OCI-LY3 (cell line): Measurements from ENCODE around the gene OSBPL7.

Experiments used
- H2AFZ ChIP-seq: fragments of 200-600, 300-600 bp; shearing (Covaris generic); 2 replicates; pipeline ENCODE4 v1.6.0; 2014; ENCODE audit warnings: antibody characterized with exemption, low read depth, low read length
- H3K27ac ChIP-seq: fragments of 200-600, 300-600 bp; sonication (generic); 2 replicates; pipeline ENCODE4 v1.5.1; 2014; ENCODE audit warnings: mild to moderate bottlenecking, low read length, moderate library complexity, mixed read lengths
- H3K27me3 ChIP-seq: fragments of 200-600, 300-600 bp; sonication (generic); 2 replicates; pipeline ENCODE4 v1.6.1; 2014; ENCODE audit warnings: low read depth, low read length, mixed read lengths
- H3K36me3 ChIP-seq: fragments of 200-600, 300-600 bp; sonication (generic); replicated peaks from 2 replicates; pipeline ENCODE3; 2014; ENCODE audit warnings: low read depth, low read length, mixed read lengths
- H3K4me1 ChIP-seq: fragments of 300-600, 200-600 bp; sonication (generic); 2 replicates; pipeline ENCODE4 v1.6.1; 2014; ENCODE audit warnings: low read length, mixed read lengths
- H3K4me2 ChIP-seq: fragments of 200-600, 300-600 bp; sonication (generic); 2 replicates; pipeline ENCODE4 v1.6.1; 2014; ENCODE audit warnings: low read length, mixed read lengths
- H3K4me3 ChIP-seq: fragments of 300-600, 200-600 bp; sonication (generic); 2 replicates; pipeline ENCODE4 v1.5.1; 2014; ENCODE audit warnings: antibody characterized with exemption, mild to moderate bottlenecking, low read length, moderate library complexity
- H3K79me2 ChIP-seq: fragments of 300-600, 200-600 bp; shearing (Covaris generic); 2 replicates; pipeline ENCODE4 v1.6.1; 2014; ENCODE audit warnings: mild to moderate bottlenecking, low read length, mixed read lengths
- H3K9ac ChIP-seq: fragments of 300-600, 200-600 bp; shearing (Covaris generic); 2 replicates; pipeline ENCODE4 v1.6.0; 2014; ENCODE audit warnings: mild to moderate bottlenecking, low read length, moderate library complexity
- H3K9me3 ChIP-seq: fragments of 200-600, 300-600 bp; shearing (Covaris generic); 2 replicates; pipeline ENCODE4 v1.6.1; 2014; ENCODE audit warnings: low read length, mixed read lengths; ENCODE audit not compliant: insufficient read depth
- H4K20me1 ChIP-seq: fragments of 200-600, 300-600 bp; sonication (generic); 2 replicates; pipeline ENCODE4 v1.6.1; 2016; ENCODE audit warnings: low read length, mixed read lengths; ENCODE audit not compliant: insufficient read depth
- EZH2phosphoT487 ChIP-seq: fragments of 200-600 bp; shearing (Covaris generic); IDR thresholded peaks from 2 replicates; pipeline ENCODE4 v1.6.1; 2018; ENCODE audit warnings: antibody characterized with exemption, mixed run types, low read depth
- TF ChIP-seq, protein P1 (sequence below): fragments of 200-600, 300-600 bp; sonication (generic); IDR thresholded peaks from 2 replicates; pipeline ENCODE4 v1.5.1; 2014; ENCODE audit warnings: antibody characterized with exemption, low read length, low read depth

The OSBPL7 gene

DNA sequence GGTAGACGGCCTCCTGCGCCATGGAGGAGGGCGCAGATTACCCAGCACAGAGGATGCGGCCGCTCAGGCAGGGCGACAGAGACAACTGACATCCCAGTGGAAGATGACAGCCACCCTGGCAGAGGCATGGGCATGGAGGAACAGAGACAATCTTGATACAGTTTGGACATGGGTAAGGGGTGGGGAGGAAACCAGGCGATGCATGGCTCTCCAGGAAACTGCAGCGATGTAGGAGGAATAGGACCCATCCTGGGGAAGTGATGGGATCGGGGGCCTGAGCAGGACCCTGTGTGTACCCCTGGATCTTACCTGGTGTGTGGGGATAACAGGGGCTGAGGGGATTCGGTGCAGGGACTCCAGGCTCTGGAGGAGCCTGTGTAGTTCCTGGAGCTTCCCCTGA is 4.6 kb downstream of the OSBPL7 start:
- Histone ChIP-seq H3K4me2 (no peak overlapping the region), H3K79me2 (no peaks in the 10 kb centered on the region), H3K4me3 (no peak overlapping the region), H3K27me3 (no peaks in the 10 kb centered on the region), H2AFZ (no peak overlapping the region), H3K4me1 (peaks cover 14% of the 10 kb centered on the region), H3K27ac (no peak overlapping the region), H3K9me3 (no peaks in the 10 kb centered on the region), H3K36me3 (no peaks in the 10 kb centered on the region), H4K20me1 (no peaks in the 10 kb centered on the region), H3K9ac (no peak overlapping the region)
- TF ChIP-seq EZH2phosphoT487 = no peak
- TF ChIP-seq, protein P1, sequence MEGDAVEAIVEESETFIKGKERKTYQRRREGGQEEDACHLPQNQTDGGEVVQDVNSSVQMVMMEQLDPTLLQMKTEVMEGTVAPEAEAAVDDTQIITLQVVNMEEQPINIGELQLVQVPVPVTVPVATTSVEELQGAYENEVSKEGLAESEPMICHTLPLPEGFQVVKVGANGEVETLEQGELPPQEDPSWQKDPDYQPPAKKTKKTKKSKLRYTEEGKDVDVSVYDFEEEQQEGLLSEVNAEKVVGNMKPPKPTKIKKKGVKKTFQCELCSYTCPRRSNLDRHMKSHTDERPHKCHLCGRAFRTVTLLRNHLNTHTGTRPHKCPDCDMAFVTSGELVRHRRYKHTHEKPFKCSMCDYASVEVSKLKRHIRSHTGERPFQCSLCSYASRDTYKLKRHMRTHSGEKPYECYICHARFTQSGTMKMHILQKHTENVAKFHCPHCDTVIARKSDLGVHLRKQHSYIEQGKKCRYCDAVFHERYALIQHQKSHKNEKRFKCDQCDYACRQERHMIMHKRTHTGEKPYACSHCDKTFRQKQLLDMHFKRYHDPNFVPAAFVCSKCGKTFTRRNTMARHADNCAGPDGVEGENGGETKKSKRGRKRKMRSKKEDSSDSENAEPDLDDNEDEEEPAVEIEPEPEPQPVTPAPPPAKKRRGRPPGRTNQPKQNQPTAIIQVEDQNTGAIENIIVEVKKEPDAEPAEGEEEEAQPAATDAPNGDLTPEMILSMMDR = no peak

DNA sequence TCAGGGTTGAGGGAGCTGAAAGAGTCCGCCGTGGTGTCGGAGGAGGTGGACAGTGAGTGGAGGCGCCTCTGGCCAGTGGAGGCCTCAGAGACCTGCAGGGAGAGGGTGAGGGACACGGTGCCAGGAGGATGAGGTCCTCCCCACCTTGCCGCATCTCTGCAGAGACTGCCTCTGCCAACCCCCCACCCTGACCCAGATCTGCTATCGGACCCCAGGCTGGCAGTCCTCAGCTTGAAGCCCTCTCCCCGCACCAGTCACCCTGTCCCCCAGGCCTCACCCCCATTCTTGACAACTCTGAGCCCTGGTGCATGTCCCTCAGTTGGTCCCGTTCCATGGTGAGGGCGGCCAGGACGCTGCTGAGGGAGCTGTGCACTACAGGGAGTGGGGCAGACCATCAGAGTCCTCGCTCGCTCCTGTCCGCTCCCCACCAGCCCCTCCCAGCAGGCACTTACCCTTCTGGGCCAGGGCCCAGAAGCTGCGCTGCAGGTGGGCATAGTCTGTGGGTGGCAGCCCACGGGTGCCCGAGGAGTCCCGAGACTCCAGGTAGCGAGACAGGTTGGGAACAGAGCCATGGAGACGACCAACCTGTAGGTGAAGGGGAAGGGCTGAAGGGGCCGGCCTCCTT is 5.4 kb downstream of the OSBPL7 start:
- H3K36me3 ChIP-seq = no peaks in the 10 kb centered on the region
- no peaks in the 10 kb centered on the region for H3K79me2 ChIP-seq
- H4K20me1 ChIP-seq = no peaks in the 10 kb centered on the region
- peaks cover 12% of the 10 kb centered on the region; the same call in 1 of the 2 replicates for H3K4me1 ChIP-seq
- no peak overlapping the region for H3K4me3 ChIP-seq
- H3K27me3 ChIP-seq = no peaks in the 10 kb centered on the region
- H3K9ac ChIP-seq = no peak overlapping the region
- TF ChIP-seq, protein P1 = no peak
- TF ChIP-seq EZH2phosphoT487 = no peak
- no peaks in the 10 kb centered on the region for H3K9me3 ChIP-seq
- H2AFZ ChIP-seq = no peak overlapping the region
- no peak overlapping the region for H3K4me2 ChIP-seq
- H3K27ac ChIP-seq = no peak overlapping the region

DNA sequence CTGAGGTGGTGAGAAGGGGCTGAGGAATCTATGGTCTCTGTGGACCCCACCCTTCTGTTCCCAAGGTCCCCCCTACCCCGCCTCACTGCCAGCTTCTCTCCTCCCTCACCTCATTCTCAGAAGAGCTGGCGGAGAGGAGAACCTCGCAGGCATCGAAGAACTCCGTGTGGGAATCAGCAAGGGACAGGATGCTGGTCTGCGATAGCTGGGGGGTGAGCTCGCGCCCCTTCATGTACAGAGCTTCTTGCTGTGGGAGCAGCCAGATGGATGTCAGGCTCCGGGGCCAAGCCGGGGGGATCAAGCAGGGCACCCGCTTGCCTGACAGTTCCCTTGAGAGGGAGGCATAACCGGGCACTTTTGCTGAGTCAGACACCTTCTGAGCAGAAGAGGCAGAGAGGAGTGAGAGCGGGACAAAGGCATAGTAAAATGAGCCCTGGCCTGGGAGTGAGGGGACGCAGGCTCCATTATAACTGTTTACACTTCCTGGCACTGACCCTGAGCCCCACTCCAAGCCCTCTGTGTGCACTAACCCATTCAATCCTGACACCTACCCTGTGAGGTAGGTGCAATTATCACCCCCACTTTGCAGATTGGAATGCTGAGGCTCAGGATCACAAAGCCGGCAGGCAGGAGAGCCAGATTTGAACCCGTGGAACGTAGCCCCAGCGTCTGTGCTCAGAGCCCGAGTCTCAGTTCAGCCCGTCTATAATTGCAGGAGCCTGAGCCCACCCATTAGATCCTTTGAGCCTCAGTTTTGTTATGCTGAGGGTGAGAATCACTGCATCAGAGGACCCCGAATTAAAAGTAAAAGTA is 6.3 kb downstream of the OSBPL7 start:
- H3K4me1 ChIP-seq = peaks cover 4% of the 10 kb centered on the region; the same call in 1 of the 2 replicates

More for the DNA sequence above, 6.3 kb downstream of the OSBPL7 start:
- Histone ChIP-seq H3K4me2 (no peak overlapping the region), H3K9ac (no peak overlapping the region), H3K4me3 (no peak overlapping the region), H3K36me3 (no peaks in the 10 kb centered on the region), H3K79me2 (no peaks in the 10 kb centered on the region), H4K20me1 (no peaks in the 10 kb centered on the region), H3K27ac (no peak overlapping the region), H3K9me3 (no peaks in the 10 kb centered on the region), H3K27me3 (no peaks in the 10 kb centered on the region), H2AFZ (no peak overlapping the region)
- TF ChIP-seq EZH2phosphoT487 = no peak
- TF ChIP-seq, protein P1 = no peak
